HG02870 (cell line): ENCODE data around the gene KLF1.
"Not testable (repeated sequence)": the region's sequence is repeated elsewhere in the genome, so short reads cannot be mapped to it uniquely, and the experiment has no call there.

ENCODE experiments used
- ATAC-seq: cut with Tn5 transposase; IDR thresholded peaks from one replicate; pipeline ENCODE4 v1.9.1; 2021; ENCODE audit warnings: mild to moderate bottlenecking, moderate library complexity; ENCODE audit not compliant: unreplicated experiment

KLF1 gene

DNA sequence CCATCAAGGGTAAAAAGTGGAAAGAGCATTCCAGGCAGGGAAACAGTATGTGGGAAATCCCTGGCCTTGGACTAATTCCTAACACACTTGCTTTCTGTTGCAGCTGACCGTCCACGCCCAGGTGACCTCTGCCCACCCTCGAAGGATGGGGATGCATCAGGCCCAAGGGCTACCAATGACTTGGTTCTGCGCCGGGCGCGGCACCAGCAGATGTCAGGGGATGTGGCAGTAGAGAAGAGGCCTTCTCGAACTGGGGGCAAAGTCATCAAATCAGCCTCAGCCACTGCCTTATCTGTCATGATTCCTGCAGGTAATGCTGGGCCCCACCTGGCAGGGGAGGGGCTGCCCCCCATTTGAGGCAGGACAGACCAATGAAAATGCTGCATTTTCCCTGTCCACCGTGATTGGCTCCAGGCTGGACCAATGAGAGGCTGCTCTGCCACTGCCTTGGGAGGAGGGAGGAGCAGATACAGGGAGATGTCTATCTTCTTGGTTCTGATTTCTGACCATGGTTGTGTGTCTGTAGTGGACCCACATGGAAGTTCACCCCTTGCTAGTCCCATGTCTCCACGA lies 18.4 kb downstream of the KLF1 start:
- no peak for ATAC-seq

DNA sequence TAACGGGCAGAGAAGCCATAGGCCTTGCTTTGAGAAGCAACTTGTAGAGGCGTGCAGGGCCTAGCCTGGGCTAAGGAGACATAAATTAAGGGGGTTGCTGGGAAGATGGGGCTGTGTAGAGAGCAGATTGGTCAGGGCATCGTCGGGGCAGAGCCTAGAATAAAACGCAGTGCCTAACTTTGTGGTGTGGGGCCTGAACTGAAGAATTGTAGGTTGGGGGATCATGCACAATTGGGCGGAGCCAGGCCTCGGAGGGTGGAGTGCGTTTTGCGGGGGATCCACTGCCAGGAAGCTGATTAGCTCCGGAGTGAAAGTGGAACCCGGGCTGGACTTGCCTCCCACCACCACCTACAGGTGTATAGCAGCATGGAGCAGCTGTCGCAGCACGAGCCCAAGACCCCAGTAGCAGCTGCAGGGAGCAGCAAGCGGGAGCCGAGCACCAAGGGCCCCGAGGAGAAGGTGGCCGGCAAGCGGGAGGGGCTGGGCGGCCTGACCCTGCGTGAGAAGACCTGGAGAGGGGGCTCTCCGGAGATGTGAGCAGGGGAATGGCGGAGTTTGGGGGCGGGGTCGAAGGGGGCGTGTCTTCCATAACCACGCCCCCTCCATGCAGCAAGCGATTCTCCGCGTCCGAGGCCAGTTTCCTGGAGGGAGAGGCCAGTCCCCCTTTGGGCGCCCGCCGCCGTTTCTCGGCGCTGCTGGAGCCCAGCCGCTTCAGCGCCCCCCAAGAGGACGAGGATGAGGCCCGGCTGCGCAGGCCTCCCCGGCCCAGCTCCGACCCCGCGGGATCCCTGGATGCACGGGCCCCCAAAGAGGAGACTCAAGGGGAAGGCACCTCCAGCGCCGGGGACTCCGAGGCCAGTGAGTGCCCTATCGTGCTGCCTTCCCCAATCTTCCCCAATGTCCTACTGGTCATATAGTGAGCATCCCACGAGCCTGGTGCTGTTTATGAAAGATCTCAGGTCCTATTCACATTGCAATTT lies 19.6 kb downstream of the KLF1 start:
- no peak for ATAC-seq

DNA sequence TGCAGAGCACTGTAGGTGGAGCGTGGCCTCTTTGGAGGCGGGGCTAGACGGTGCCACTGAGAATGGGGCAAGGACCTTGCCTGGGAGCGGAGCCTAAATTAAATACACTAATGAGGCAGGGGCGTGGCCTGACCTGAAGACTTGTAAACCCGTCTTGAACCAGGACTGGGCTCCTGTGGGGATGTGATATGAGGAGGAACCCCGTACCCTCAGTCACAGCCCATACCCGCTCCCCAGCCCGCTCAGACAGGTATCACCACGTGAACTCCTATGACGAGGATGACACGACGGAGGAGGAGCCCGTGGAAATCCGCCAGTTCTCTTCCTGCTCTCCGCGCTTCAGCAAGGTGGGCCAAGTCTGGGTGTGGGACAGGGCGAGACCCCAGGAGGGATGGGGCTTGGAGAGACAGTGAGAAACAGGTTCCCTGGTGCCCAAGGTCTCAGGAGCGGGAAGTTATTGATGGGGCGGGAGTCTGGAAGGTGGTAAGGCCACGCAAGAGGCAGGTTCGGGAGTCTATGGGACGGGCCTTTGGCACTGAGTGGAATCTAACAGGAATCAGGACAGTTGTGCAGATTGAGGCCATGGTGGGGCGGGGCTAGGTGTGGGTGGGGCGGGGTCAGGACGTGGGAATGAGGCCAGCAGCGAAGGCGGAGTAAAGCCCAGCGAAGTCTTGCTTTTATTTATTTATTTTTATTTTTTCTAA lies 20.4 kb downstream of the KLF1 start:
- ATAC-seq: no peak

DNA sequence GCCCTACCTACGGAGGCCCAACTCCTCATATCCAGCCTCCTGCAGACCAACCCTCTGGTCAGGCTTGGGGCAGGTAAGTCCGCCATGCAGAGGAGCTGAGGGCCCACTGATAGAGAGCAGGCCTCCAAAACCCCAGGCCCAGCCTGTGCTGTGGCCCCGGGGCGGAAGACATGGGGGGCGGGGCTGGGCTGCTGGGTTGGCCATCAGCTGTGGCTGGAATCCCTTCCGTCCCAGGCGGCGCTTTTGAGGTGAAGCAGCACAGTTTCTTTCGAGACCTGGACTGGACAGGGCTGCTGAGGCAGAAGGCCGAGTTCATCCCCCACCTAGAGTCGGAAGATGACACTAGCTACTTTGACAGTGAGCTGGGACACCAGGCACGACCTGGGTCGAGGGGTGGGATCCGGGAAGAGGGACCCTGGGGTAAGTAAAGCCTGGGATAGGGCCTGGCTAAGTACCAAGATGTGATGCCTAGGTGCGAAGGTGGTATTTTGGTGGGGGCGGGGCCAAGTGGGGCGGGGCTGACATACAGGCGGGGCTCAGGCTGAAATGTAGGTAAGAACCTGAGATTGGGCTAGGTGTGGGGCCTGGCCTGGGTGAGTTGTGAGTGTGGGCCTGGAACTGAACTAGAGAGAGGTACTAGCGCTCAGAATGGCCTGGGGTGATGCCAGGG lies 21.1 kb downstream of the KLF1 start:
- ATAC-seq: no peak

GRCh38 chr19:12864721-12865715 lies 22.0 kb downstream of the KLF1 start:
- no peak for ATAC-seq

DNA sequence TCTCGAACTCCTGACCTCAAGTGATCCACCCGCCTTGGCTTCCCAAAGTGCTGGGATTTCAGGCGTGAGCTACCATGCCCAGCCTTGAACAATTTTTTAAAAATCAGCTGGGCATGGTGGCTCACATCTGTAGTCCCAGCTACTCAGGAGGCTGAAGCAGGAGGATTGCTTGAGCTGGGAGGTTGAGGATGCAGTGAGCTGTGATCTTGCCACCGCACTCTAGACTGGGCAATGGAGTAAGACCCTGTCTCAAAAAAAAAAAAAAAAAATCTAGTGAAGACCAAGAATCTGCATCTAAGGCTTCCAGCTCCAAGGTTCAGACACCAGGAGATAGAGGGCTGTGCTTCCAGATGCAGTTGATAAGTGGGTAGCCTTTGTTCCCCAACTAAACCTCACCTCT lies 22.9 kb downstream of the KLF1 start:
- no peak for ATAC-seq

DNA sequence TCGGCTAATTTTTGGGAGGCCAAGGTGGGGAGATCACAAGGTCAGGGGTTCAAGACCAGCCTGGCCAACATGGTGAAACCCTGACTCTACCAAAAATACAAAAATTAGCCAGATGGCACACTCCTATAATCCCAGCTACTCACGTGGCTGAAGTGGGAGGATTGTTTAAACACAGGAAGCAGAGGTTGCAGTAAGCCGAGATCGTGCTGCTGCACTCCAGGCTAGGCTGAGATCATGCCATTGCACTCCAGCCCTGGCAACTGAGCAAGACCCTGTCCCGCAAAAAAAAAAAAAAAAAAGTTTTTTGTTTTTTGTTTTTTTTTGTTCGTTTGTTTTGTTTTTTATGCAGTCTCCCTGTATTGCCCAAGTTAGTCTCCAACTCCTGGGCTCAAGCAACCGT lies 27.5 kb downstream of the KLF1 start:
- ATAC-seq: no peak

DNA sequence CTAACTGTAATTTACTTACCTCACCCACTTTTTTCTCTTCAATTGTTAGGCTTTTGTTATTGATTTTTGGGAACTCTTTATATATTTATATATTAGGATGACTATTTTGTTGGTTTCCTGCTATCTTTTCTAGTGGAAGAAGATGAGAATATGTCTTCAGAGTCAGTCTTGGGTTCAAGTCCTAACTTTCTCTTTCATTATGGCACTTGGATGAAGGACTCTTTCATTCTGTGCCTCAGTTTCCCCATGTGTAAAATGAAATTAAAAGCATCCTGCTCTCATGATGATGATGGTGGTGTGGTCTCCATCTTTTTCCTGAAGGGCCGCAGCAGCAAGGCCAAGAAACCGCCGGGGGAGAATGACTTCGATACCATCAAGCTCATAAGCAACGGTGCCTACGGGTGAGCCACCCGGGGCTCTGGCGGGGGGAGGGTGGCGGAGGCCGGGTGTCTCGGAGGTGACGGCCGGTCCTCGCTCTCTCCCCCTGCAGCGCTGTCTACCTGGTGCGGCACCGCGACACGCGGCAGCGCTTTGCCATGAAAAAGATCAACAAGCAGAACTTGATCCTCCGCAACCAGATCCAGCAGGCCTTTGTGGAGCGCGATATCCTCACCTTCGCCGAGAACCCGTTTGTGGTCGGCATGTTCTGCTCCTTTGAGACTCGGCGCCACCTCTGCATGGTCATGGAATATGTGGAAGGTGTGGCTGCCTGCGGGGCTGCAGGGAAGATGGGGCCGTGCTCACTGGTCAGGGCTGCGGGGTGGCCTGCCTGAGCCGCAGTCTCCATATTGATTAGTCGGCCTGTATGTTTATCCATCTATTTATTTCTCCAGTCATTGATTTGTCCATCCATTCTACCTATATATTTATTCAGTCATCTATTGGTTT lies 28.7 kb downstream of the KLF1 start:
- no peak for ATAC-seq

DNA sequence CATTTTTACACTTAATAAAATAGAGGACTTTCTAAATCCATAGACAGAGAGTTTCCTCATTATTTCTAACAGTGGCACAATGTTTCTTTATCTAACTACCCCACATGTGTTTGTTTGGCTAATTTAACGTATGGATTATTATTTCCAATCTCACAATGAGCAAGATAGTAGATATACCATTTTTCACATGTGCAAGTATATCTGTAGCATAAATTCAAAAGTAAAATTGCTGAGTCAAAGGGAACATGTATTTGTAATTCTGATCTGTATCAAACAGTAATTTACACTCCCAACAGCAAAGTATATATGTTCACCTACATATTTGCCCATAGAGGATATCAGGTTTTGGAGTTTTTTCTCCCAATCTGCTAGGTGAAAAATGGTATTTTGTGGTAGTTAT lies 30.3 kb downstream of the KLF1 start:
- no peak for ATAC-seq

DNA sequence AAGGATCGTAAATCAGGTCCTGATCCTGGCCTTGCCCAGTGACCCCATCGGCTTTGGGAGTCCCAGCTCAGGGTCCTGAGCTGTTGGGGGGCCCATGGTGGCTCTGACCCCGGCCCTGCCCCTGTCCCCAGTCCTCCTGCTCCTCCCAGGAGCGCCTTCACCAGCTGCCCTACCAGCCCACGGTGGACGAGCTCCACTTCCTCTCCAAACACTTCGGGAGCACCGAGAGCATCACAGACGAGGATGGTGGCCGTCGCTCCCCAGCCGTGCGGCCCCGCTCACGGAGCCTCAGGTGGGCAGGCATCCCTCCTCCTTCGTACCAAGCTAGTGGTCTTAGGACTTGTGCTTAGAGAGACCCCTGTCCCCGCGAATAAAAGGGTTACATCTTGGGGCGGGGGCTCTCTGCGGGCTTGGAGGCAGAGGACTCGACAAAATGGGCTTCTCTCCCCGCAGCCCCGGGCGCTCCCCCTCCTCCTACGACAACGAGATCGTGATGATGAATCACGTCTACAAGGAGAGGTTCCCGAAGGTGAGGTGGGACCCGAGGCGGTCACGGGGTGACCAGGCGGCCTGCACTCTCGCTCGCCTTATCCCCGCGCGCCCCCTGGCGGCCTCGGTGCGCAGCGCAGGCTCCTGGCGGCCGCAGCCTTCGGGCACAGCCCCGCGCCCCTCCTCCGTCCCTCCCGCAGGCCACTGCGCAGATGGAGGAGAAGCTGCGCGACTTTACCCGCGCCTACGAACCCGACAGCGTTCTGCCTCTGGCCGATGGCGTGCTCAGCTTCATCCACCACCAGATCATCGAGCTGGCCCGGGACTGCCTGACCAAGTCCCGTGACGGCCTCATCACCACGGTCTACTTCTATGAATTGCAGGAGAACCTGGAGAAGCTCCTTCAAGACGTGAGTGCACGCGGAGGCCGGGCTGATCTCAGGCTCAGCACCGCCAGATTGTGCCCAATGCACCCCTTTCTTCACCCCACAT lies 39.6 kb downstream of the KLF1 start:
- no peak for ATAC-seq

DNA sequence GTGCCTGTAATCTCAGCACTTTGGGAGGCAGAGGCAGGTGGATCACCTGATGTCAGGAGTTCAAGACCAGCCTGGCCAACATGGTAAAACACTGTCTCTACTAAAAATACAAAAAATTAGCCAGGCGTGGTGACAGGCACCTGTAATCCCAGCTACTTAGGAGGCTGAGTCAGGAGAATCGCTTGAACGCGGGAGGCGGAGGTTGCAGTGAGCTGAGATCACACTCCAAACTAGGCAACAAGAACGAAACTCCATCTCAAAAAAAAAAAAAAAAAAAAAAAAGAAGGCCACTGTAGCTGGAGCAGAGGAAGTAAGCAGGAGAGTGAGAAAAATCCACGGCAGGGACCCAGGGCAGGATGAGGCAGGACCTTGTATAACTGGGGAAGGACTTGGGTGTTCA lies 40.4 kb downstream of the KLF1 start:
- ATAC-seq: not testable (repeated sequence)

GRCh38 chr19:12843999-12844732 lies 42.8 kb downstream of the KLF1 start:
- ATAC-seq: no peak

DNA sequence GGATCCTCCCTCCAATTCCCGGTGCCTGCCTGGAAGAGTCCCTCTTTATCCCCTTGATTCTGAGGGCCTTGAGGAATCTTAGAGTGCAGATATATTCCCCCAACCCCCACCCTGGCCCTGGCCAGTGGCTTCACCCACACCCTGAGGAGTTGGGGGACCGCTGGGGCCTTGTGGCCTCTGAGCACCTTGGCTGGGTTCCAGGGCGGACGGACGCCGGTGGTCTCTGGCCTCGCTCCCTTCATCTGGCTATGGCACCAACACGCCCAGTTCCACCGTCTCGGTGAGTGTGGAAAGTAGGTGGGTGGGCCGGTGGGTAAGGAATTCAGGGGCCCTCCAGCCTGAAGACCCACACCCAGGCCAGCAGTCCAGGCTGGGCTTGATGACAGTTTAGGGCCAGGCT lies 43.7 kb downstream of the KLF1 start:
- ATAC-seq: no peak

GRCh38 chr19:12842511-12842910 lies 44.5 kb downstream of the KLF1 start:
- no peak for ATAC-seq

GRCh38 chr19:12841094-12841493 lies 45.9 kb downstream of the KLF1 start:
- no peak for ATAC-seq

DNA sequence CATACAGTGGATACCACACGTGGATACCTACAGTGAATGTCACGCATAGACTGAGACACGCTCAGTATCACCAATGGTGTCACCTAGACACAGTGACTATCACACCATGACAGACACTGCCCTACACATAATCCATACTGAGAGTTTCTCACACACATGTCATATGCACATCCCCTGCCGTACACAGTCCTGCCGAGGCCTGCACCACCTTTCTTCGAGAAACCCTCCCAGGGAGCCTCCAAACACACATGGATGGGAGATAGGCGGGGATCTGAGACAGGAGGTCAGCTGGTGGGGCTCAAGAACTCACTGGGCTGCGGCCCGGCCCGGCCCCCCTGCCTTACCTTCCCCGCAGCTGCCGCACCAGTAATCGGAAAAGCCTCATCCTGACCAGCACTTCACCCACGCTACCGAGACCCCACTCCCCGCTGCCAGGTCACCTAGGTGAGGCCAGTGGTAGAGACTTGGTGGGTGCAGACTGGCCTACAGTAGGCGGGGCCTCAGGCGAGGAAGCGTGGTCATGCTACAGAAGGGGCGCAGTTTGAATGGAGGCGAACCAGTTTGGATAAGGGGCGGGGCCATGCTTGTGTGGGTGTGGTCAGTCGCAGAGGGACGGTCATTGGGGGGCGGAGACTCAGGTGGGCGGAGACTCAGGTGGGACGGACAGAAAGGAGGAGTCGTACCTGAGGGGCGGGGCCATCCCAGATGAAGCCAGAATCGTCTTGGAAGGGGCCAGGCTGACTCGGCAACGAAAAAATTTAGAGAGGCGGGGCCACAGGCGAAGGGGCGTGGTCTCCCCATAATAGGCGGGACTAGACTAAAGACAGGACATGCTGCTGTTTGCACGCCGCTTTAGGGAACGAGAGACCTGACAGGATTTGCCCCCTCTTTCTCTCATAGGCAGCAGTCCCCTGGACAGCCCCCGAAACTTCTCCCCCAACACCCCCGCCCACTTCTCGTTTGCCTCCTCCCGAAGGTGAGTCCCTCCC lies 46.6 kb downstream of the KLF1 start:
- ATAC-seq: no peak
